Kidney (tissue), 14 donors: ENCODE measurements around the gene TSNAXIP1. TPM values are rescaled to one million over a fixed set of nuclear protein-coding genes. Genes with fewer than 3 reads are reported as not detected.

Experiments used
- DNase-seq, 5 donors: peaks; one replicate each; pipeline ENCODE4 v3.0.0-alpha.2; 2013 to 2020
- FAIRE-seq: peaks from 2 replicates; lab custom pipeline; 2012; peaks lifted over from hg19 to GRCh38; lab: Jason Lieb, UNC
- H3K27ac ChIP-seq, 2 donors: one replicate each; pipeline ENCODE4 v1.7.0; 2013; ENCODE audit warnings: low read depth in 2 of 2, low read length in 2 of 2, inconsistent platforms in 1 of 2
- H3K27me3 ChIP-seq: one replicate; pipeline ENCODE4 v1.7.1; 2013; ENCODE audit warnings: low read length, inconsistent platforms; ENCODE audit not compliant: control insufficient read depth, insufficient read depth
- H3K36me3 ChIP-seq, 3 donors: one replicate each; pipeline versions ENCODE4 v1.7.0 to v1.7.1; 2013; ENCODE audit warnings: low read length in 3 of 3, control low read depth in 1 of 3, inconsistent platforms in 1 of 3; ENCODE audit not compliant: insufficient read depth in 3 of 3, control insufficient read depth in 2 of 3
- H3K4me1 ChIP-seq, 3 donors: one replicate each; pipeline versions ENCODE4 v1.7.0 to v1.7.1; 2013; ENCODE audit warnings: low read length in 3 of 3, inconsistent platforms in 1 of 3, low read depth in 1 of 3; ENCODE audit not compliant: control insufficient read depth in 2 of 3, insufficient read depth in 2 of 3
- H3K4me3 ChIP-seq, 3 donors: one replicate each; pipeline versions ENCODE4 v1.7.0 to v1.8.1; 2013; ENCODE audit warnings: low read length in 3 of 3, control low read depth in 1 of 3, inconsistent platforms in 1 of 3
- H3K9ac ChIP-seq, 3 donors: one replicate each; pipeline versions ENCODE4 v1.7.0 to v1.7.1; 2013; ENCODE audit warnings: low read length in 3 of 3, control low read depth in 1 of 3, inconsistent platforms in 1 of 3
- H3K9me3 ChIP-seq, 3 donors: one replicate each; pipeline versions ENCODE4 v1.7.0 to v1.7.1; 2013; ENCODE audit warnings: low read length in 3 of 3, control low read depth in 1 of 3, inconsistent platforms in 1 of 3; ENCODE audit not compliant: control insufficient read depth in 2 of 3, insufficient read depth in 1 of 3
- CTCF ChIP-seq: IDR thresholded peaks from 3 replicates; pipeline ENCODE4 v1.5.1; 2012; ENCODE audit warnings: mild to moderate bottlenecking, moderate library complexity, borderline replicate concordance; ENCODE audit not compliant: insufficient read depth; ENCODE audit errors: extremely low read depth
- intact Hi-C: fragments of 100-400 bp; cut with DNase I; formaldehyde crosslinking; loops from one replicate; pipeline ENCODE4 v1.11.1; 2022
- polyA plus RNA-seq: library from polyadenylated mRNA; stranded (reverse); fragments of 350-450 nt; fragmentation: Illumina TruSeq; extraction: RNeasy Lipid Tissue Mini Kit (QIAGEN cat#74804); gene quantifications from one replicate; pipeline ENCODE4 v1.2.3, GENCODE V29; 2014; ENCODE audit warnings: low read depth, low replicate concordance; ENCODE audit not compliant: insufficient read depth
- total RNA-seq: library from RNA; stranded (reverse); fragmentation: NEBNext Ultra II Directional; extraction: Animal tissue kit (Norgen Biotek cat#: 25700); gene quantifications from one replicate; pipeline ENCODE4 v1.2.1, GENCODE V29; 2021
- donor health status: control.
- donor health status: control.
- donor health status: control.
- donor health status: control.
- donor health status: control.
- donor health status: DM: yes; HTN: yes; CAD: no.
- donor health status: Normal renal cell carcinoma (clear cell type).

The TSNAXIP1 gene
- total and polyA plus RNA-seq, 2 donors from 2014 or later: 2.8 to 3.9 TPM

DNA sequence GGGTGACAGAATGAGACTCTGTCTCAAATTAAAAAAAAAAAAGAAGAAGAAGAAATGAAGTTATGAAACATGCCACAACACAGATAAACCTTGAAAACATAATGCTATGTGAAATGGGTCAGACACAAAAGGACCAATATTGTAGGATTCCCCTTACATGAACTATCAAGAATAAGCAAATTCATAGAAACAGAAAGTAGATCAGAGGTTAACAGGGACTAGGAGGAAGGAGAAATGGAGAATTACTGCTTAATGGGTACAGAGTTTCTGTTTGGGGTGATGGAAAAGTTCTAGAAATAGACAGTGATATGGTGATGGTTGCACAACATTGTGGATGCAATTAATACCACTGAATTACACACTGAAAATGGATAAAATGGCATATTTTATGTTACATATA lies 16.6 kb upstream of the TSNAXIP1 start:
- no peak for TF ChIP-seq CTCF
- DNase-seq: no peak
- Histone ChIP-seq H3K27me3 (no peaks in the 10 kb centered on the region), H3K4me3 (no peak overlapping the region), H3K9ac (no peak overlapping the region), H3K4me1 (no peaks in the 10 kb centered on the region), H3K27ac (no peak overlapping the region), H3K36me3 (no peaks in the 10 kb centered on the region), H3K9me3 (no peaks in the 10 kb centered on the region)
- intact Hi-C loops: no loop called here
- FAIRE-seq: no peak

DNA sequence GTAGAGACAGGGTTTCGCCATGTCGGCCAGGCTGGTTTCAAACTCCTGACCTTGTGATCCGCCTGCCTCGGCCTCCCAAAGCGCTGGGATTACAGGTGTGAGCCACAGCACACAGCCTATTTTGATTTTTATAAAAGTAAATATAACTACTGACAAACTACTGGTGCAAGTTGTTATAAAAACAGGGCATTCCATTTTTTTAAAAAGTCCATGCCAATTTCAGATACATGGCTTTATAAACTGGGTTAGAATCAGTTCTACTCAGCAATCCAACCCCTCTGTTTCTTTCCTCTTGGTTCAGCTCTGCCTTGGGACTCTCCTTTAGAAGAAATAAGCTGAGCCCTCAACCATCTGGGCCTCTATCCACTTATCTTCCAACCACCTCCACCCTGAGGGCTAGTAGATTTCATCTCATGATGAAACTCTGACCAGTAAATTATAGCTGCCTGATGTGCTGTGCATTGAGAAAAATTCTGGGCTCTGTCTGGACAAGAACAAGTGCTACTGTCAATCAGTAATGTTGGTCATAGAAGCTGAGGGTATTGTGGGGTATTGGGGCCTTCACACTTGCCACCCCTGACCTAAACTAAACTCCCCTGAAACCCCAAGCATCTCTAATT lies 10.5 kb upstream of the TSNAXIP1 start:
- TF ChIP-seq CTCF: no peak
- FAIRE-seq: no peak
- no peak overlapping the region for H3K27ac ChIP-seq
- intact Hi-C loops: no loop called here
- no peak overlapping the region for H3K9ac ChIP-seq
- peaks cover 0 to 4% (median under 1%) of the 10 kb centered on the region in 3 donors for H3K36me3 ChIP-seq
- H3K27me3 ChIP-seq: no peaks in the 10 kb centered on the region
- H3K4me1 ChIP-seq: no peaks in the 10 kb centered on the region
- DNase-seq: no peak
- H3K4me3 ChIP-seq: no peak overlapping the region
- no peaks in the 10 kb centered on the region for H3K9me3 ChIP-seq

DNA sequence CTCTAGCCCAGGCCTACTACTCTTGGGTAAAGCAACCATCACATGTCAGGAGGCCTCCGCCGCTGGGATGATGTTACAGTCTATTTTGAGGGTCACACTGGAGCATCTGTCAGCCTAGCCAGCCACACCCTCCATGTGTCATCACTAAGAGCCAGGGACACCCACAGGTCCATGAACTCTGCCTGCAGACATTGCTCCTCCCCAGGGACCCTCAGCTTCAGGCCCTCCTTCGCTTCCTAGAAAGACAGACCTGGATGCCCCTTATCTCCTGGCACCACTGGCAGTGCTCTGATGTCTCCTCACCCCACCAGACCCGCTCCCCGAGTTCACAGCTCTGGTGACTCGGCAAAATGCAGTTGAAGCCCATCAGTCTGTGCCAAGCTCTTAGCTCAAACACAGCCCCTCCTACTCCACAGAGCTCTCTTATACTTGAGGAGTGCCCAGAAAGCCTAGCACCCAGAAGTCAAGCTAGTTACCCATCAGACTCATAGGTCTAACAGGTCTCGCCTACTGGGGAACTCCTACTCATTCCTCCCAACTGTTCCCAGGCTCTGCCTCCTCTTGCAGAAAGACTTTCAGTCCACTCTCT lies 6.3 kb upstream of the TSNAXIP1 start:
- Histone ChIP-seq H3K27me3 (no peaks in the 10 kb centered on the region), H3K9me3 (no peaks in the 10 kb centered on the region), H3K27ac (no peak overlapping the region), H3K4me1 (peaks cover 0 to 11% (median 8%) of the 10 kb centered on the region in 3 donors), H3K9ac (no peak overlapping the region), H3K4me3 (no peak overlapping the region), H3K36me3 (peaks cover 0 to 10% (median 8%) of the 10 kb centered on the region in 3 donors)
- FAIRE-seq (no peak), DNase-seq (no peak)
- intact Hi-C loops: no loop called here
- no peak for TF ChIP-seq CTCF
